IMR-90 (cell line): ENCODE results near the gene OSBPL9. TPM values are rescaled to one million over a fixed set of nuclear protein-coding genes. Genes with fewer than 3 reads are reported as not detected.

ENCODE experiments used
- ATAC-seq: fragments of 200-7000 bp; cut with Tn5 transposase; 2 replicates; pipeline ENCODE4 v1.9.1; 2020; ENCODE audit warnings: low read depth, mild to moderate bottlenecking, moderate library complexity
- BruUV-seq: library from RNA; stranded (reverse); fragments of 400-500 nt; replicated peaks from 2 replicates; lab custom pipeline; 2021; lab: Mats Ljungman, UMichigan
- CTCF ChIA-PET: fragments of 300-600 bp; formaldehyde crosslinking; extraction: SDS; loops from one replicate; lab custom pipeline; 2021; ENCODE audit warnings: antibody characterized with exemption; lab: Yijun Ruan, JAX
- POLR2A ChIA-PET: fragments of 300-600 bp; sonication (Branson Sonifier 250); formaldehyde crosslinking; loops from one replicate; lab custom pipeline; 2022; ENCODE audit warnings: antibody characterized with exemption; ENCODE audit not compliant: unreplicated experiment; lab: Charles Lee
- DNase-seq: peaks from one replicate; pipeline ENCODE4 v3.0.0; 2013
- H2AFZ ChIP-seq: replicated peaks from 2 replicates; pipeline ENCODE3; 2013; ENCODE audit warnings: low read length, mild to moderate bottlenecking; ENCODE audit not compliant: poor library complexity
- H2AK5ac ChIP-seq: 2 replicates; pipeline ENCODE4 v1.6.1; 2013; ENCODE audit warnings: low read depth, low read length, inconsistent platforms
- H2AK9ac ChIP-seq: replicated peaks from 2 replicates; pipeline ENCODE3; 2013; ENCODE audit warnings: mild to moderate bottlenecking, low read depth, low read length, moderate library complexity; ENCODE audit not compliant: poor library complexity
- H2BK120ac ChIP-seq: 2 replicates; pipeline ENCODE4 v1.6.1; 2013; ENCODE audit warnings: low read depth, low read length, inconsistent platforms
- H2BK15ac ChIP-seq: 3 replicates; pipeline ENCODE4 v1.6.1; 2013; ENCODE audit warnings: low read depth, low read length, inconsistent platforms
- H2BK20ac ChIP-seq: 2 replicates; pipeline ENCODE4 v1.6.1; 2013; ENCODE audit warnings: low read depth, mild to moderate bottlenecking, inconsistent platforms, low read length, moderate library complexity
- H2BK5ac ChIP-seq: 2 replicates; pipeline ENCODE4 v1.6.1; 2013; ENCODE audit warnings: mild to moderate bottlenecking, low read depth, low read length, inconsistent platforms; ENCODE audit not compliant: poor library complexity, severe bottlenecking
- H3K14ac ChIP-seq: replicated peaks from 2 replicates; pipeline ENCODE4 v1.6.1; 2013; ENCODE audit warnings: low read depth, low read length, inconsistent platforms
- H3K18ac ChIP-seq: 2 replicates; pipeline ENCODE4 v1.6.1; 2013; ENCODE audit warnings: low read depth, low read length, control low read depth
- H3K23ac ChIP-seq: 2 replicates; pipeline ENCODE4 v1.6.1; 2013; ENCODE audit warnings: low read depth, low read length, inconsistent platforms
- H3K27ac ChIP-seq: 2 replicates; pipeline ENCODE4 v1.5.1; 2013; ENCODE audit warnings: mild to moderate bottlenecking, control low read depth, low read length; ENCODE audit not compliant: insufficient read depth
- H3K27me3 ChIP-seq: 2 replicates; pipeline ENCODE4 v1.6.1; 2013; ENCODE audit warnings: low read length; ENCODE audit not compliant: control insufficient read depth, insufficient read depth
- H3K36me3 ChIP-seq: 2 replicates; pipeline ENCODE4 v1.6.1; 2013; ENCODE audit warnings: low read length, mixed read lengths; ENCODE audit not compliant: control insufficient read depth, insufficient read depth
- H3K4ac ChIP-seq: 2 replicates; pipeline ENCODE4 v1.6.1; 2013; ENCODE audit warnings: low read depth, low read length, inconsistent platforms
- H3K4me1 ChIP-seq: 2 replicates; pipeline ENCODE4 v1.6.1; 2013; ENCODE audit warnings: low read length, mixed read lengths; ENCODE audit not compliant: control insufficient read depth, insufficient read depth
- H3K4me2 ChIP-seq: 2 replicates; pipeline ENCODE4 v1.6.1; 2013; ENCODE audit warnings: low read depth, mild to moderate bottlenecking, control low read depth, low read length, moderate library complexity
- H3K4me3 ChIP-seq: 2 replicates; pipeline ENCODE4 v1.5.1; 2013; ENCODE audit warnings: low read depth, mild to moderate bottlenecking, control low read depth, low read length, moderate library complexity; ENCODE audit not compliant: insufficient read depth
- H3K56ac ChIP-seq: 2 replicates; pipeline ENCODE4 v1.6.1; 2013; ENCODE audit warnings: low read length, inconsistent platforms; ENCODE audit not compliant: insufficient read depth; ENCODE audit errors: extremely low read depth
- H3K79me1 ChIP-seq, 2 experiments: 2 replicates each; pipeline ENCODE4 v1.6.1; 2013; ENCODE audit warnings: low read length in 2 of 2, inconsistent platforms in 1 of 2, low read depth in 1 of 2
- H3K9ac ChIP-seq: 2 replicates; pipeline ENCODE4 v1.6.1; 2013; ENCODE audit warnings: low read depth, low read length, control low read depth
- H3K9me1 ChIP-seq: 2 replicates; pipeline ENCODE4 v1.6.1; 2013; ENCODE audit warnings: low read length, inconsistent platforms; ENCODE audit not compliant: insufficient read depth
- H3K9me3 ChIP-seq: 2 replicates; pipeline ENCODE4 v1.6.1; 2013; ENCODE audit warnings: low read length; ENCODE audit not compliant: control insufficient read depth, insufficient read depth
- H4K20me1 ChIP-seq: 2 replicates; pipeline ENCODE4 v1.6.1; 2013; ENCODE audit warnings: low read length, inconsistent platforms; ENCODE audit not compliant: insufficient read depth
- H4K5ac ChIP-seq: 2 replicates; pipeline ENCODE4 v1.6.1; 2013; ENCODE audit warnings: mild to moderate bottlenecking, low read depth, low read length, control low read depth
- H4K8ac ChIP-seq, 2 experiments: 2 replicates each; pipeline ENCODE4 v1.6.1; 2013; ENCODE audit warnings: low read depth in 2 of 2, low read length in 2 of 2, control low read depth in 1 of 2, inconsistent platforms in 1 of 2
- H4K91ac ChIP-seq: 2 replicates; pipeline ENCODE4 v1.6.1; 2013; ENCODE audit warnings: low read depth, low read length, inconsistent platforms; ENCODE audit not compliant: insufficient read depth
- CHD1 ChIP-seq: IDR thresholded peaks from 2 replicates; pipeline ENCODE4 v1.6.1; 2012; ENCODE audit warnings: low read depth, low read length, improper control_type of control experiment
- FOS ChIP-seq: fragments of 150-350 bp; IDR thresholded peaks from 2 replicates; pipeline ENCODE4 v1.6.1; 2016; ENCODE audit warnings: low read depth, low read length
- MAFK ChIP-seq: IDR thresholded peaks from 2 replicates; pipeline ENCODE4 v1.6.1; 2012; ENCODE audit warnings: low read depth, low read length, improper control_type of control experiment
- MAZ ChIP-seq: IDR thresholded peaks from 2 replicates; pipeline ENCODE4 v1.6.1; 2012; ENCODE audit warnings: low read depth, mild to moderate bottlenecking, low read length, improper control_type of control experiment, moderate library complexity, borderline replicate concordance
- MXI1 ChIP-seq: IDR thresholded peaks from 2 replicates; pipeline ENCODE4 v1.6.1; 2012; ENCODE audit warnings: low read depth, mild to moderate bottlenecking, low read length, moderate library complexity, borderline replicate concordance
- NFE2L2 ChIP-seq: fragments of 150-350 bp; IDR thresholded peaks from 2 replicates; pipeline ENCODE4 v1.6.1; 2016; ENCODE audit warnings: low read depth, mild to moderate bottlenecking, low read length
- POLR2A ChIP-seq: IDR thresholded peaks from 2 replicates; pipeline ENCODE4 v1.6.1; 2012; ENCODE audit warnings: mild to moderate bottlenecking, low read depth, low read length
- RAD21 ChIP-seq: IDR thresholded peaks from 2 replicates; pipeline ENCODE4 v1.6.1; 2012; ENCODE audit warnings: low read length, improper control_type of control experiment
- RCOR1 ChIP-seq: IDR thresholded peaks from 2 replicates; pipeline ENCODE4 v1.6.1; 2012; ENCODE audit warnings: mild to moderate bottlenecking, low read length, improper control_type of control experiment; ENCODE audit not compliant: insufficient replicate concordance
- RFX5 ChIP-seq: IDR thresholded peaks from 2 replicates; pipeline ENCODE4 v1.8.0; 2012; ENCODE audit warnings: low read depth, mild to moderate bottlenecking, low read length, moderate library complexity
- SMC3 ChIP-seq: fragments of 150-350 bp; IDR thresholded peaks from 2 replicates; pipeline ENCODE4 v1.6.1; 2016; ENCODE audit warnings: low read depth, mild to moderate bottlenecking, antibody characterized with exemption, low read length, moderate library complexity
- WGBS, 2 experiments: methylation state at CpG; one replicate each; pipeline versions ENCODE4 v1.1.5 to v1.1.7; 2013; ENCODE audit warnings: missing lambda C conversion rate in 2 of 2; ENCODE audit not compliant: insufficient read length in 1 of 2; ENCODE audit errors: extremely low coverage in 2 of 2; 5-methylcytosine and 5-hydroxymethylcytosine counted together
- dilution Hi-C: fragments of 300-500 bp; cut with HindIII; formaldehyde crosslinking; loops from one replicate; pipeline ENCODE4 v1.14.3; 2018; ENCODE audit warnings: low sequenced_read_pairs; ENCODE audit not compliant: unreplicated experiment
- in situ Hi-C: fragments of 300-500 bp; cut with MboI; formaldehyde crosslinking; loops from 3 replicates; pipeline ENCODE4 v1.14.3; 2019; ENCODE audit warnings: low sequenced_read_pairs, inconsistent platforms, mixed read lengths
- intact Hi-C: fragments of 100-400 bp; cut with micrococcal nuclease; formaldehyde crosslinking; loops from 2 replicates; pipeline ENCODE4 v1.10.0; 2022
- polyA plus RNA-seq, 3 experiments: library from polyadenylated mRNA; depleted of rRNA; stranded (reverse); fragments of >200 nt; gene quantifications; 2 replicates each; pipeline ENCODE4 v1.2.3, GENCODE V29; 2012; ENCODE audit warnings: low replicate concordance in 1 of 3
- total RNA-seq: library from RNA; depleted of rRNA; stranded (reverse); fragments of >200 nt; gene quantifications from 2 replicates; pipeline ENCODE4 v1.2.3, GENCODE V29; 2012
- TF ChIP-seq, protein P1 (sequence below): conservative IDR thresholded peaks from 2 replicates; pipeline ENCODE4 v1.5.1; 2012; ENCODE audit warnings: mild to moderate bottlenecking, low read depth, low read length, improper control_type of control experiment
- TF ChIP-seq, protein P2 (sequence below): fragments of 150-350 bp; IDR thresholded peaks from 2 replicates; pipeline ENCODE4 v1.6.1; 2016; ENCODE audit warnings: low read depth, mild to moderate bottlenecking, low read length, moderate library complexity, borderline replicate concordance
- TF ChIP-seq, protein P3 (sequence below): fragments of 150-350 bp; IDR thresholded peaks from 2 replicates; pipeline ENCODE4 v1.6.1; 2017; ENCODE audit warnings: mild to moderate bottlenecking, antibody characterized with exemption, low read length, low read depth

Gene OSBPL9
- total and polyA plus RNA-seq, 2 of the 4 experiments (the other 2 are of a cell fraction): 51.4 to 127 TPM

- no peak overlapping the region for H3K9ac ChIP-seq
- no peaks in the 10 kb centered on the region for H3K27me3 ChIP-seq
- H2AK9ac ChIP-seq: no peak overlapping the region
- no peaks in the 10 kb centered on the region for H4K20me1 ChIP-seq
- intact Hi-C loops: no loop called here
- H3K18ac ChIP-seq: no peak overlapping the region
- no peak overlapping the region for H2AFZ ChIP-seq
- in situ Hi-C loops: no loop called here
- no peak overlapping the region for H2BK5ac ChIP-seq
- no peak overlapping the region for H3K4ac ChIP-seq
- H3K4me1 ChIP-seq: no peaks in the 10 kb centered on the region
- no peak overlapping the region for H3K14ac ChIP-seq
- DNase-seq: no peak
- H4K91ac ChIP-seq: no peak overlapping the region
- CTCF ChIA-PET: interaction anchor here (0.6 to 1.4 kb wide), 3 partner anchors 9 to 145 kb away, joined by 3 read pairs; no protein-coding TSS in a partner anchor
- no peak overlapping the region for H3K27ac ChIP-seq
- H3K79me1 ChIP-seq: peaks cover 6 to 7% of the 10 kb centered on the region in 2 experiments; a peak in 2 of 4 replicates
- no TSS peak for BruUV-seq
- H3K23ac ChIP-seq: no peak overlapping the region
- no peak overlapping the region for H3K4me3 ChIP-seq
- POLR2A ChIA-PET: no interaction called here
- H2BK15ac ChIP-seq: no peak overlapping the region
- no peak overlapping the region for H2AK5ac ChIP-seq
- H4K8ac ChIP-seq: no peak overlapping the region
- dilution Hi-C loops: no loop called here
- ATAC-seq: no peak
- no peak overlapping the region for H2BK120ac ChIP-seq
- no peak overlapping the region for H3K4me2 ChIP-seq
- H3K9me1 ChIP-seq: no peaks in the 10 kb centered on the region
- TF ChIP-seq POLR2A (no peak), MAZ (no peak), RAD21 (no peak), RCOR1 (no peak), MAFK (no peak), RFX5 (no peak), FOS (no peak), CHD1 (no peak), NFE2L2 (no peak), SMC3 (no peak), MXI1 (no peak)
- TF ChIP-seq, protein P1, sequence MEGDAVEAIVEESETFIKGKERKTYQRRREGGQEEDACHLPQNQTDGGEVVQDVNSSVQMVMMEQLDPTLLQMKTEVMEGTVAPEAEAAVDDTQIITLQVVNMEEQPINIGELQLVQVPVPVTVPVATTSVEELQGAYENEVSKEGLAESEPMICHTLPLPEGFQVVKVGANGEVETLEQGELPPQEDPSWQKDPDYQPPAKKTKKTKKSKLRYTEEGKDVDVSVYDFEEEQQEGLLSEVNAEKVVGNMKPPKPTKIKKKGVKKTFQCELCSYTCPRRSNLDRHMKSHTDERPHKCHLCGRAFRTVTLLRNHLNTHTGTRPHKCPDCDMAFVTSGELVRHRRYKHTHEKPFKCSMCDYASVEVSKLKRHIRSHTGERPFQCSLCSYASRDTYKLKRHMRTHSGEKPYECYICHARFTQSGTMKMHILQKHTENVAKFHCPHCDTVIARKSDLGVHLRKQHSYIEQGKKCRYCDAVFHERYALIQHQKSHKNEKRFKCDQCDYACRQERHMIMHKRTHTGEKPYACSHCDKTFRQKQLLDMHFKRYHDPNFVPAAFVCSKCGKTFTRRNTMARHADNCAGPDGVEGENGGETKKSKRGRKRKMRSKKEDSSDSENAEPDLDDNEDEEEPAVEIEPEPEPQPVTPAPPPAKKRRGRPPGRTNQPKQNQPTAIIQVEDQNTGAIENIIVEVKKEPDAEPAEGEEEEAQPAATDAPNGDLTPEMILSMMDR: no peak
- TF ChIP-seq, protein P2, sequence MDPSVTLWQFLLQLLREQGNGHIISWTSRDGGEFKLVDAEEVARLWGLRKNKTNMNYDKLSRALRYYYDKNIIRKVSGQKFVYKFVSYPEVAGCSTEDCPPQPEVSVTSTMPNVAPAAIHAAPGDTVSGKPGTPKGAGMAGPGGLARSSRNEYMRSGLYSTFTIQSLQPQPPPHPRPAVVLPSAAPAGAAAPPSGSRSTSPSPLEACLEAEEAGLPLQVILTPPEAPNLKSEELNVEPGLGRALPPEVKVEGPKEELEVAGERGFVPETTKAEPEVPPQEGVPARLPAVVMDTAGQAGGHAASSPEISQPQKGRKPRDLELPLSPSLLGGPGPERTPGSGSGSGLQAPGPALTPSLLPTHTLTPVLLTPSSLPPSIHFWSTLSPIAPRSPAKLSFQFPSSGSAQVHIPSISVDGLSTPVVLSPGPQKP: no peak
- TF ChIP-seq, protein P3, sequence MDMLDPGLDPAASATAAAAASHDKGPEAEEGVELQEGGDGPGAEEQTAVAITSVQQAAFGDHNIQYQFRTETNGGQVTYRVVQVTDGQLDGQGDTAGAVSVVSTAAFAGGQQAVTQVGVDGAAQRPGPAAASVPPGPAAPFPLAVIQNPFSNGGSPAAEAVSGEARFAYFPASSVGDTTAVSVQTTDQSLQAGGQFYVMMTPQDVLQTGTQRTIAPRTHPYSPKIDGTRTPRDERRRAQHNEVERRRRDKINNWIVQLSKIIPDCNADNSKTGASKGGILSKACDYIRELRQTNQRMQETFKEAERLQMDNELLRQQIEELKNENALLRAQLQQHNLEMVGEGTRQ: no peak
- no CpG with 5 or more reads among the region's 3 CpGs for WGBS, 2 experiments
- H4K5ac ChIP-seq: no peak overlapping the region
- H3K56ac ChIP-seq: no peak overlapping the region
- H3K9me3 ChIP-seq: peaks cover 3% of the 10 kb centered on the region
- H2BK20ac ChIP-seq: no peak overlapping the region
- peaks cover 13% of the 10 kb centered on the region for H3K36me3 ChIP-seq
These were observed 137.8 kb downstream of the OSBPL9 start for GRCh38 chr1:51754666-51755065.
